Pancreas (tissue), 10 donors: ENCODE measurements around the gene TFF3. TPM values are rescaled to one million over a fixed set of nuclear protein-coding genes. Genes with fewer than 3 reads are reported as not detected.

ENCODE experiments used
- ATAC-seq, 4 donors: fragments of 200-7000 bp; cut with Tn5 transposase; one replicate each; pipeline versions ENCODE4 v1.8.0 to v1.9.1; 2020; ENCODE audit warnings: mild to moderate bottlenecking in 4 of 4, moderate library complexity in 4 of 4
- DNase-seq, 6 donors: peaks; one replicate each; pipeline ENCODE4 v3.0.0-alpha.2; 2020
- FAIRE-seq: peaks from 2 replicates; lab custom pipeline; 2012; peaks lifted over from hg19 to GRCh38; lab: Jason Lieb, UNC
- H3K27ac ChIP-seq, 4 donors: fragments of 200-600 bp; sonication (generic); 1 replicate in 3 of 4; 2 replicates in 1 of 4; pipeline versions ENCODE4 v1.5.0 to v1.8.0; 2020
- H3K27me3 ChIP-seq, 4 donors: fragments of 200-600 bp; one replicate each; pipeline ENCODE4 v1.8.0; 2021
- H3K36me3 ChIP-seq, 3 donors: fragments of 200-600 bp; sonication (generic) in 1 of 3; one replicate each; pipeline versions ENCODE4 v1.5.0 to v1.8.0; 2020 to 2021
- H3K4me1 ChIP-seq, 3 donors: fragments of 200-600 bp; one replicate each; pipeline ENCODE4 v1.8.0; 2021
- H3K4me3 ChIP-seq, 4 donors: fragments of 200-600 bp; sonication (generic) in 2 of 4; one replicate each; pipeline versions ENCODE4 v1.5.0 to v1.8.0; 2020 to 2021
- H3K9me3 ChIP-seq, 4 donors: fragments of 200-600 bp; one replicate each; pipeline ENCODE4 v1.8.0; 2021
- WGBS, 2 donors: extraction: QIAGEN DNeasy Blood & Tissue Kit; methylation state at CpG; one replicate each; pipeline ENCODE4 v1.1.7; 2013; 5-methylcytosine and 5-hydroxymethylcytosine counted together
- intact Hi-C, 3 donors: fragments of 100-400 bp; cut with DNase I; formaldehyde crosslinking; loops; one replicate each; pipeline versions ENCODE4 v1.11.1 to v1.14.2; 2022
- polyA plus RNA-seq, 2 donors: library from polyadenylated mRNA; stranded (reverse); fragments of 200-250 nt; gene quantifications; one replicate each; pipeline ENCODE4 v1.2.3, GENCODE V29; 2013
- total RNA-seq, 6 donors: library from RNA; stranded (reverse); fragmentation: NEBNext Ultra II Directional in 4 of 6; extraction: Animal tissue kit (Norgen Biotek cat#: 25700) in 4 of 6; gene quantifications; one replicate each; pipeline versions ENCODE4 v1.2.1 to v1.2.4, GENCODE V29; 2021 to 2023
- TF ChIP-seq, protein P1 (sequence below), 4 donors: fragments of 200-600 bp; sonication (generic) in 3 of 4; IDR thresholded peaks; one replicate each; pipeline versions ENCODE4 v1.5.0 to v1.8.0; 2021; ENCODE audit warnings: antibody characterized with exemption in 4 of 4
- donor health status: healthy with polysubstance abuse.
- donor health status: DM: no; HTN: no; CAD: no; lungs with moderate emphysema.
- donor health status: DM: no; HTN: no; CAD: no.
- donor health status: control.
- donor health status: control.
- donor health status: Bipolar disorder and iron deficiency.
- donor health status: DM: yes; HTN: yes; CAD: no.
- donor health status: DM: no; HTN: no; CAD: no.
- donor health status: DM: no; HTN: no; CAD: no.
- donor health status: DM: yes; HTN: yes; CAD: no.

TFF3 gene
- total and polyA plus RNA-seq, 8 donors: 5.9 to 51.9 (median 11.3) TPM

DNA sequence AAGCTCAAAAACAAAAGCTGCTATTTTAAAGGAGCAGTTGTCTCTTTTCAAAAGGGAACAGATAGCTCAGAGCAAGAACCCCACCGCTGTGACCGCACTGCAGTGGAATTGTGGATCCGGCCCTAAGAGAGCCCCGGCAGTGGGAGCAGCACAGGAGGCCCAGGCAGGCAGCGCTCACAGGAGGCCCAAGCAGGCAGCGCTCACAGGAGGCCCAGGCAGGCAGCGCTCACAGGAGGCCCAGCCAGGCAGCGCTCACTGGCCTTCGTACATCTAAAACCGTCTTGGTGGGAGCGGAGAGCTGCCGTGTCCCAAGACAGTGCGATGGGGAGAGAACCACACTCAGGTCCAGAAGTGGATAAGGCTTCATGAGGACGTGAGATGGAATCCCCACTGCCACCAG, 4.0 kb downstream of the TFF3 start:
- Histone ChIP-seq H3K27ac (no peak overlapping the region), H3K9me3 (no peaks in the 10 kb centered on the region), H3K4me1 (peaks cover 0 to 13% (median 10%) of the 10 kb centered on the region in 3 donors), H3K27me3 (no peaks in the 10 kb centered on the region), H3K4me3 (no peak overlapping the region), H3K36me3 (no peaks in the 10 kb centered on the region)
- 90 to 91% methylated on average over 14 of the region's 14 CpGs for WGBS, 2 donors
- TF ChIP-seq, protein P1, sequence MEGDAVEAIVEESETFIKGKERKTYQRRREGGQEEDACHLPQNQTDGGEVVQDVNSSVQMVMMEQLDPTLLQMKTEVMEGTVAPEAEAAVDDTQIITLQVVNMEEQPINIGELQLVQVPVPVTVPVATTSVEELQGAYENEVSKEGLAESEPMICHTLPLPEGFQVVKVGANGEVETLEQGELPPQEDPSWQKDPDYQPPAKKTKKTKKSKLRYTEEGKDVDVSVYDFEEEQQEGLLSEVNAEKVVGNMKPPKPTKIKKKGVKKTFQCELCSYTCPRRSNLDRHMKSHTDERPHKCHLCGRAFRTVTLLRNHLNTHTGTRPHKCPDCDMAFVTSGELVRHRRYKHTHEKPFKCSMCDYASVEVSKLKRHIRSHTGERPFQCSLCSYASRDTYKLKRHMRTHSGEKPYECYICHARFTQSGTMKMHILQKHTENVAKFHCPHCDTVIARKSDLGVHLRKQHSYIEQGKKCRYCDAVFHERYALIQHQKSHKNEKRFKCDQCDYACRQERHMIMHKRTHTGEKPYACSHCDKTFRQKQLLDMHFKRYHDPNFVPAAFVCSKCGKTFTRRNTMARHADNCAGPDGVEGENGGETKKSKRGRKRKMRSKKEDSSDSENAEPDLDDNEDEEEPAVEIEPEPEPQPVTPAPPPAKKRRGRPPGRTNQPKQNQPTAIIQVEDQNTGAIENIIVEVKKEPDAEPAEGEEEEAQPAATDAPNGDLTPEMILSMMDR (IDR thresholded peaks at IDR 0.05): no peak
- ATAC-seq (no peak), FAIRE-seq (no peak), DNase-seq (peak in 1 of 6 donors; percentile 42)
- intact Hi-C loops: loop anchor here in 1 of 3 donors (10.0 kb wide), 1 partner anchor 134 kb away; no protein-coding TSS in a partner anchor

DNA sequence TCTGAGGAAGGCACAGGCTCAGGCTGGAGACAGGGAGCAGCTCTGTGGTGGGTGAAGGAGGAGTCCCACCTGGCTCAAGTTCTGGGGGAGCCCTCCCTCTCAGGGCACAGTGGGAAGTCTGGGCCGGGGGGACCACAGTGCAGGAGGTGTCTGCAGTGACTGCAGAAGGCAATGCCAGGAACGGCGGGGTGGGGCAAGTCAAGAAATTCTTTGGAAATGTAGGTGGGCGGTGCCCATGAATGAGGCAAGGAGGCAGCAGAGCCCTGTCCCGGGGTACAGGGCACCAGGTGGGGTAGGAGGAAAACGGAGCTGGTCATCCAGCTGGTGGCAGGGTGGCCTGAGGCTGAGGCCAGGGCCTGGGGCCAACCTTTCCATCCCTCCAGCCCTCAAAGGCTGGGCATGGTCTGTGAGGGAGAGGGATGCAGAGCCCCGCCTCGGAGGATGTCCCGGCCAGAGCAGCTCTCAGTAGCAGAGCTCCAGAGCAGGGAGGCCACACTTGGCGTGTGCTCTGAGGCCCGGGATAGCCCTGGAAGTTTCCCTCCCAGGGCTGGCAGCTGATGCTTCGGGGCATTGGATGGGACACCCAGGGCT, 4.7 kb downstream of the TFF3 start:
- no peak for ATAC-seq
- Histone ChIP-seq H3K4me3 (no peak overlapping the region), H3K27me3 (no peaks in the 10 kb centered on the region), H3K9me3 (no peaks in the 10 kb centered on the region), H3K27ac (no peak overlapping the region), H3K36me3 (no peaks in the 10 kb centered on the region), H3K4me1 (peaks cover 0 to 13% (median 10%) of the 10 kb centered on the region in 3 donors)
- peak in 2 of 6 donors; percentile 27 to 57 for DNase-seq
- no peak for FAIRE-seq
- intact Hi-C loops: loop anchor here in 1 of 3 donors (10.0 kb wide), 1 partner anchor 134 kb away; no protein-coding TSS in a partner anchor
- TF ChIP-seq, protein P1 (IDR thresholded peaks at IDR 0.05): no peak
- WGBS, 2 donors: 86 to 89% methylated on average over 12 of the region's 12 CpGs

DNA sequence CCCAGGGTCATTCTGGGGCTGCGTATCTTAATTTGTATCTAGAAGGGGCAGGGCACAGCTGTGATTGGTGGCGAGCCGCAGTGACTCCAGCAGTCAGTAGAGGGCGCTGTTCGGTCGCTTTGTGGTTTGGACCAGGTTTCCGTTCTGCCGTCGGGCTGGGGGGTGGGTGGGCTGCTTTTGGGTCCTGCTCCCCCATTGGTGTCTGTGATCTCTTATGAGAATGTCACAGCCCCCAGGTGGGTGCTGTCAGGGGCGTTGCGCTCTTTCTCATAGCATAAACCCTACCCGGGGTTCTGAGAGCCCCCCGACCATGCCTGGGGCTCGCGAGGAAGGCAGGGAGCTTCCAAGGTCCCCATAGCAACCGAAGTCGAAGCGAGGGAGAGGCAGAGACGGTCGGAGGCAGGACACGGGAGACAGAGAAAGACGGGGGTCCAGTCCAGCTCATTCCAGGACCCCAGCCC, 5.4 kb downstream of the TFF3 start:
- peak; percentile 49 to 80 (median 68) for ATAC-seq
- TF ChIP-seq, protein P1 (IDR thresholded peaks at IDR 0.05): peak; percentile 57 to 77 (median 73)
- Histone ChIP-seq H3K9me3 (no peaks in the 10 kb centered on the region), H3K27ac (no peak overlapping the region), H3K4me3 (no peak overlapping the region), H3K27me3 (no peaks in the 10 kb centered on the region), H3K36me3 (no peaks in the 10 kb centered on the region), H3K4me1 (peaks cover 0 to 13% (median 10%) of the 10 kb centered on the region in 3 donors)
- no peak for FAIRE-seq
- peak in 4 of 6 donors; percentile 59 to 85 (median 73) for DNase-seq
- WGBS, 2 donors: 17 to 20% methylated on average over 21 to 22 of the region's 22 CpGs
- intact Hi-C loops: loop anchor here in 1 of 3 donors (10.0 kb wide), 1 partner anchor 135 kb away; no protein-coding TSS in a partner anchor

DNA sequence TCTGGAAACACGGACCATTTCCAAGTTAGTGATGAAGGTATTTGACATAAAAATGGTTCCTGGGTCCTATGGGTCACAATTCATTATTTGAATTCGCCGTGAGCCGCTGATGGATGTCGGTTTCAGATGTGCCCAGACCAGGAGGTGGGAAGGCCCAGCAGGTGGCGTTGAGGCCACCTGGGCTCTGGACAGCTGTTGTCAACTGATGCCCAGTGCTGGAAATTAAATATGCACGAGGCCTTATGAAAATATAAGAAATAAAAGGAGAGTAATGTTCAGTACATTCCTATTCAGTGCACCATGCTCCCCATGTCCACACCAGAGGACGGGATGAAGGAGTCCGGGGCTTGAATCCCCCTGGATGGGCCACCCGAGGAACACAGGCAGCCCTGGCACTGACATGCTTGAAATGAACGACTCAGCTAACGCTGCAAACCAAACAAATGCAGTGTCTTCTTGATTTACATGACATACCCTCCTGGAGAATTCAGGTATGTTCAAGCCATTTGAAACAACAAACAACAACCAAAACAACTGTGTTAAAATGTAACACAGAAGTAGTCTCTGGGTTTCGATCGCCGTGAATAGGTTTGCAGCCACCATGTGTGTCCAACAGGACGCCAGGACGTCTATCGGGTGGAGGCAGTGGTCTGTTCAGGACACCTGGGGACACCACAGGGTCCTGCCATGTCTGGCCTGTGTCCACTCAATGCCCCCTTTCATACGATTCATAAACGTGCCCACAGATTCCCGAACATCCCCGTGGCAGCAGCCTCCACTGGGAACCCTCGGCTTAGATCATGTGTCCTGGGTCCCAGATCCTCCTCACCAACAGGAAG, 6.1 kb downstream of the TFF3 start:
- DNase-seq (no peak), ATAC-seq (peak; percentile 6 to 61 (median 26)), FAIRE-seq (no peak)
- H3K4me3 ChIP-seq: no peak overlapping the region
- H3K36me3 ChIP-seq: no peaks in the 10 kb centered on the region
- TF ChIP-seq, protein P1 (IDR thresholded peaks at IDR 0.05): no peak
- H3K27ac ChIP-seq: no peak overlapping the region
- H3K27me3 ChIP-seq: no peaks in the 10 kb centered on the region
- WGBS, 2 donors: 38% methylated on average over 23 of the region's 23 CpGs
- H3K9me3 ChIP-seq: no peaks in the 10 kb centered on the region
- peaks cover 0 to 13% (median 10%) of the 10 kb centered on the region in 3 donors for H3K4me1 ChIP-seq
- intact Hi-C loops: no loop called here
